GM19351 (cell line): Measurements from ENCODE around the gene COPA.
"Not testable (repeated sequence)": the region's sequence is repeated elsewhere in the genome, so short reads cannot be mapped to it uniquely, and the experiment has no call there.

Experiments
- ATAC-seq: cut with Tn5 transposase; IDR thresholded peaks from one replicate; pipeline ENCODE4 v1.9.1; 2021; ENCODE audit warnings: mild to moderate bottlenecking, moderate library complexity; ENCODE audit not compliant: unreplicated experiment

COPA gene

GRCh38 chr1:160342953-160343869, at the start of gene COPA, which contains the start of gene NCSTN:
Gene COPA (minus strand): TSS chr1:160343250. CDS start chr1:160343170, 80 bp downstream.
Gene NCSTN (plus strand): TSS chr1:160343383. CDS start chr1:160343397, 14 bp downstream.
- ATAC-seq, result peak; percentile 86

GRCh38 chr1:160388406-160388805, 45.4 kb upstream of the COPA start:
- not testable (repeated sequence) for ATAC-seq

- ATAC-seq, result not testable (repeated sequence)
Measured at GRCh38 chr1:160384812-160385211, 41.8 kb upstream of the COPA start.

- ATAC-seq, result no peak
Measured at GRCh38 chr1:160377585-160378206, 34.6 kb upstream of the COPA start.

GRCh38 chr1:160376525-160377131, 33.6 kb upstream of the COPA start:
- no peak for ATAC-seq

GRCh38 chr1:160375788-160376524, 32.9 kb upstream of the COPA start:
- ATAC-seq, result peak; percentile 72

- no peak for ATAC-seq
Measured at GRCh38 chr1:160374306-160375110, 31.5 kb upstream of the COPA start.

GRCh38 chr1:160373696-160374095, 30.6 kb upstream of the COPA start:
- ATAC-seq, result no peak

GRCh38 chr1:160371756-160372155, 28.7 kb upstream of the COPA start:
- no peak for ATAC-seq

- ATAC-seq, result no peak
Measured at GRCh38 chr1:160371346-160371631, 28.2 kb upstream of the COPA start.

GRCh38 chr1:160370561-160371345, 27.7 kb upstream of the COPA start:
- ATAC-seq, result no peak

GRCh38 chr1:160369087-160369486, 26.0 kb upstream of the COPA start:
- ATAC-seq, result no peak

- ATAC-seq, result no peak
Measured at GRCh38 chr1:160367934-160368923, 25.2 kb upstream of the COPA start.

GRCh38 chr1:160367516-160367900, 24.5 kb upstream of the COPA start:
- no peak for ATAC-seq

GRCh38 chr1:160366731-160367515, 23.9 kb upstream of the COPA start, which contains the start of gene NHLH1:
Gene NHLH1 (plus strand): TSS chr1:160367071. CDS start chr1:160370732, 3,661 bp downstream.
- no peak for ATAC-seq

- ATAC-seq, result no peak
Measured at GRCh38 chr1:160365325-160365724, 22.3 kb upstream of the COPA start.

- no peak for ATAC-seq
Measured at GRCh38 chr1:160363951-160364735, 21.1 kb upstream of the COPA start.
